ENCODE data around the gene MARCHF2. TPM values are rescaled to one million over a fixed set of nuclear protein-coding genes. Genes with fewer than 3 reads are reported as not detected.

Gene MARCHF2
- total RNA-seq, 1 donor from 2014 or later, result 122 TPM

DNA sequence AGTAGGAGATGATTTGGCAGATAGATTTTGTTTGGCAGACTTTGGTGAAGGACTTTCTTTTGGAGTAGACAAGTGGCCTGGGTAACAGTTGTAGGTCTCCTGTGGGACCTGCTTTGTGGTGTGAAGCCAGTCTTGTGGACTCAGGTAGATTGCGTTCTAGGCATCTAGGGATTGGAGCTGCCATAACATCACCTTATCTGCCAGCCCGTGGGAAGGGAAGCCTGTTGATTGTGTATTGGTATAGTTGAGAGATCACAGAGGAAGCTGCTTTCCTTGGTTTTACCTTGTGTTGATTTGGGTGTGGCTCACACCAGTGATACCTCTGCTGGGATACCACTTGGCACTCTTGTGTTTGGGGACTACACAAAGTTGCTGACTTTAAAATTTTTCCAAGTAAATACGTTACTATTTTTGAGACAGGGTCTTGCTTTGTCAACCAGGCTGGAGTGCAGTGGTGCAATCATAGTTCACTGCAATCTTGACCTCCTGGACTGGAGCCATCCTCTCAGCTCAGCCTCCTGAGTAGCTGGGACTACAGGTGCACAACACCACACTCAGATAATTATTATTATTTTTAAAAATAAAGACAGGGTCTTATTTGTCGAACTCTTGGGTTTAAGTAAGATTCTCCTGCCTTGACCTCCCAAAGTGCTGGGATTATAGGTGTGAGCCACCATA is 39.5 kb downstream of the MARCHF2 start:
- DNase-seq (ENCODE audit: low read depth in 2 of 2), result no peak

DNA sequence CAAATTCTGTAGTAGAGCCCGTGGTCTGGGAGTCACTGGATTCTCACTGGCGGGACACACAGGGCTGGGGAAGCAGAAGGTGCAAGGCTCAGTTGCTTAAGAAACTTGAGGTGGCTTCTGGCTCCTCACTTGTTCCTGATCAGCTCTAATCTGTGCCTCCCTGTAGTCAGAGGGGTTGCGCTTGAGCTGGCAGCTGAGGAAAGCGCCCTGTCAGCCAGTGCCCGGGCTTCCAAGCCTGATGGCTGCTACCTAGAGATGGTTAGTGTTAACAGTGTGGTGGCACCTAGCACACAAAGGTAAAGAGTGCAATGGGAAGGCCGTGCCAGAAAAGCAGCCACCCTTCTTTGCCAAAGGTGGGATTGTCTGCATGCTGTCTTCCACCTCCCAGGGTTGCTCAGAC is 40.5 kb downstream of the MARCHF2 start:
- no peak for DNase-seq (ENCODE audit: low read depth in 2 of 2)

GRCh38 chr19:8454218-8454617 is 41.1 kb downstream of the MARCHF2 start:
- DNase-seq (ENCODE audit: low read depth in 2 of 2), result peak; percentile 51 to 55

- no peak for DNase-seq (ENCODE audit: low read depth in 2 of 2)
Measured at GRCh38 chr19:8455018-8455417, 41.9 kb downstream of the MARCHF2 start.

- no peak for DNase-seq (ENCODE audit: low read depth in 2 of 2)
Measured at GRCh38 chr19:8456064-8456463, 43.0 kb downstream of the MARCHF2 start.

DNA sequence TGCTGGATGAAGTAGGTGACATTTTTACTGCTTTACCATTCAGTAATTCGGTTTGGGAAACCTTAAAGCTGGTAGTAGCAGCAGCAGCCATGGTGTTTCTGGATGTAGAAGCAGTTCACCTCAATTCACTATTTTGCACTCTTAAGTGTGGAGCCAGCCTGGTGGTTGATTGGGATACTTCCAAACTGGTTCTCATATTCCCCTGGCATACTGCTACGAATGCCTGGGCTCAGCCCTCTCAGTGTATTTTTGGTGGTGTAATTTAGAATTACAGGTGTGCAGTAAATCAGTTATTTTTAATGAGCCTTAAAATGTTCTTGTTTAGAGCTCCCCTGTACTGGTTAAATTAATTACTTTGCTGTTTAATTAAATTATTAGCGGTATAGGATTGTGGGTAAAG is 44.1 kb downstream of the MARCHF2 start:
- DNase-seq (ENCODE audit: low read depth in 2 of 2), result no peak

- no peak for DNase-seq (ENCODE audit: low read depth in 2 of 2)
Measured at GRCh38 chr19:8457827-8458226, 44.7 kb downstream of the MARCHF2 start.

GRCh38 chr19:8458380-8458779 is 45.3 kb downstream of the MARCHF2 start:
- no peak for DNase-seq (ENCODE audit: low read depth in 2 of 2)

DNA sequence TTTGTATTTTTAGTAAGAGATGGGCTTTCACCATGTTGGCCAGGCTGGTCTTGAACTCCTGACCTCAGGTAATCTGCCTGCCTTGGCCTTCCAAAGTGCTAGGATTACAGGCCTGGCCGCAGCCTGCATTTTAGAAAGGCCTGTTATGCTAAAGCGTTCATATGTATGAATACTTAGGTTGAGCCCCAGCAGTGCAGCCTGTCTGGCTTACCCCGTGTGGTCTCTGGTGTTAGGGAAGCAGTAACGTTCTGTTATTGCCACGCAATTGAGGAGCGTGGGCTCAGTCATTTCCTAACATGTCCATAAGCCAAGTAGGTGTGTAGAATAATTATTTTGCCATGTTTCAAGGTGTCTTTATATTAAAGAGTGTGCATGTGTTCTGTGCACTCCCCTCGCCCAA is 46.0 kb downstream of the MARCHF2 start:
- no peak for DNase-seq (ENCODE audit: low read depth in 2 of 2)

- DNase-seq (ENCODE audit: low read depth in 2 of 2), result peak in 1 of 2 donors; percentile 40
Measured at GRCh38 chr19:8459520-8460270, 46.6 kb downstream of the MARCHF2 start.

GRCh38 chr19:8460516-8461298 is 47.6 kb downstream of the MARCHF2 start:
- DNase-seq (ENCODE audit: low read depth in 2 of 2), result no peak

DNA sequence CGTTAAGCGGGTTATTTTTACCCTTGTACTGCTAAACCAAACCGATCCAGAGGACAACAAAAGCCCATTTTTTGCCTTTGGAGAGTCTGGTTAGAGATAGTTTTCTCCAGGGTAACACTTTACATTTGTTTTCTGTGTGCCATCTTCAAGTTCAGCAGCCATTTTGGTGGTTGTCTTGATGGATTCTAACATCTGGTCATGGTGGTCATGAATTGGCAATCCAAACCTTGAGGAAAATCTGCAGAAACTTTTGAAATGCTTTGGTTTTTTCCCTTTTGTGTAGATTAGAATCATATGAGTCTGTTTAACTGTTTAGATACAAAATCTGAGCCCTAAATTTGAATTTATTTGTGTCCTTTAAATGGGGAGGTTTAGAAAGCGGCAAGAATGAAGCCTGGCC is 48.3 kb downstream of the MARCHF2 start:
- no peak for DNase-seq (ENCODE audit: low read depth in 2 of 2)

- no peak for DNase-seq (ENCODE audit: low read depth in 2 of 2)
Measured at GRCh38 chr19:8461891-8462290, 48.8 kb downstream of the MARCHF2 start.

- no peak for DNase-seq (ENCODE audit: low read depth in 2 of 2)
Measured at GRCh38 chr19:8462571-8462970, 49.5 kb downstream of the MARCHF2 start.

DNA sequence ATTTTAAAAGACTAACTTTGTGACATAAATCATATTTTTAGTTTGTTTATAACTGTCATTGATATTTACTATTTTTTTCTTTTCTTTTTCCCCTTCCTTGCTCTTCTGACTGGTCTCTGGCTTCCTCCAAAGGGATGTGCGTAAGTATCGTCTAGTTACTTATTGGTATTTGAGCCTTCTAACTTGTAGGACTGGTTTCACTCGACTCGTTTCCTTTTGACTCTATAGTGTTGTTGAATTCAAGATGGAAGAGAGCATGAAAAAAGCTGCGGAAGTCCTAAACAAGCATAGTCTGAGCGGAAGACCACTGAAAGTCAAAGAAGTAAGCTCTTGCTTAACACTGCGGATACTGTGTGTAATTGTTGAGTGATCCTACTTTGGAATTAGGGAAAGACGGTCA is 50.3 kb downstream of the MARCHF2 start:
- no peak for DNase-seq (ENCODE audit: low read depth in 2 of 2)

DNA sequence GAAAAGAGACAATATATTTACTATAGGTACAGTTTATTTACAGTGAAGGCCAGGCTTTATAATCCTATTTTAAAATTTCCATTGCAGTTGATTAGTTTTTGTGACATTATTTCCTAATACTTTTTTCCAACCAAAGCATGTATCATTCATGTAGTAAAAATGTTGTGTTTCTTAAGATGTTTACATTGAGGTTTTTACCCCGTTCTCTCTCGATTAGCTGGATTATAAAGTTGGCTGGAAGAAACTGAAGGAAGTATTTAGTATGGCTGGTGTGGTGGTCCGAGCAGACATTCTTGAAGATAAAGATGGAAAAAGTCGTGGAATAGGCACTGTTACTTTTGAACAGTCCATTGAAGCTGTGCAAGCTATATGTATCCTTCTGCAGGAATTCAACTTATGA is 52.9 kb downstream of the MARCHF2 start:
- DNase-seq (ENCODE audit: low read depth in 2 of 2), result no peak

- DNase-seq (ENCODE audit: low read depth in 2 of 2), result no peak
Measured at GRCh38 chr19:8468124-8468523, 55.0 kb downstream of the MARCHF2 start.

GRCh38 chr19:8468761-8469373 is 55.8 kb downstream of the MARCHF2 start:
- DNase-seq (ENCODE audit: low read depth in 2 of 2), result no peak

GRCh38 chr19:8469613-8470368 is 56.7 kb downstream of the MARCHF2 start:
- no peak for DNase-seq (ENCODE audit: low read depth in 2 of 2)

DNA sequence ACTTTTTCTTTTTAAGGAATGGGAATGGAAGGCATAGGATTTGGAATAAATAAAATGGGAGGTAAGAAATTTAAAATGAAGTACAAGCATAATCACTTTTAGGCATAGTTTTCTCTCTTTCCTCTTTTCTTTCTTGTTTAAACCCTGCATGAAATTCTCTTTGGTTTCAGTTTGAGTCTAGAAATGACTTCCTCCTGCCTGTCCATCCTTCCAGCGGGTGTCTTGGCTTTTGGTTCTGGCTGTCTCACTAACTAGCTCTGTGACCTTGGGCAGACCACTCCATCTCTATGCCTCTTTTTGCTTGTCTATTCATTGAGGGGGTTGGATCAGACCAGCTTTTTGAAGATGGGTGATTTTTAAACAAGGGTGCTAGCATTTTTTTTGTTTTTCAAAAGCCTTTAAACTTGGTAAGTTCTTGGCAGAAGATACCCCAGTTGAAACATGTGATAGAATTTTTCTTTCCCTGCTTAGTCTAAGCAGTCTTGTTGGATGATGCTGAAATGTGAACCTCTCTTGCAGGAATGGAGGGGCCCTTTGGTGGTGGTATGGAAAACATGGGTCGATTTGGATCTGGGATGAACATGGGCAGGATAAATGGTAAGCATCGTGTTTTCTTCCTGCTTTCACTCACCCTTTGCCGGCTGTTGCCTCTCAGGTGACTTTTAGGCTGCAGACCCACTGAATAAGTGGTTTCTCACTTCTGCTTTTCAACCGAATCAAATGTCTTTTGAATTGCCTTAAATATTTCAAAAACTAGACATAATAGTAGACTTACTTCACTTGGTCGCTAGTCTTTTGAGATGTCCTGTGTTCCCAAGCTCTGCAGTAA is 60.8 kb downstream of the MARCHF2 start:
- DNase-seq (ENCODE audit: low read depth in 2 of 2), result no peak
